Measurements from ENCODE around the gene DTX1.

Gene DTX1

GRCh38 chr12:113063396-113064350 is 7.1 kb downstream of the DTX1 start:
- Histone ChIP-seq H3K4me3 (ENCODE audit: low read depth, low read length) (no peak overlapping the region), H3K36me3 (ENCODE audit: insufficient read depth, low read length) (no peaks in the 10 kb centered on the region), H2AFZ (ENCODE audit: low read length, unreplicated experiment) (no peak overlapping the region), H3K79me2 (ENCODE audit: control insufficient read depth, insufficient read depth, low read length, unreplicated experiment) (no peaks in the 10 kb centered on the region), H3K27me3 (ENCODE audit: insufficient read depth, low read length) (peaks cover 58% of the 10 kb centered on the region), H3K4me1 (ENCODE audit: control insufficient read depth, insufficient read depth, low read length, unreplicated experiment) (no peaks in the 10 kb centered on the region), H3K27ac (ENCODE audit: low read depth, low read length) (no peak overlapping the region)

GRCh38 chr12:113064395-113065125 is 8.0 kb downstream of the DTX1 start:
- H3K36me3 ChIP-seq (ENCODE audit: insufficient read depth, low read length), result no peaks in the 10 kb centered on the region
- H3K4me1 ChIP-seq (ENCODE audit: control insufficient read depth, insufficient read depth, low read length, unreplicated experiment), result no peaks in the 10 kb centered on the region

GRCh38 chr12:113065126-113066007 is 8.8 kb downstream of the DTX1 start:
- Histone ChIP-seq H2AFZ (ENCODE audit: low read length, unreplicated experiment) (no peak overlapping the region), H3K4me1 (ENCODE audit: control insufficient read depth, insufficient read depth, low read length, unreplicated experiment) (no peaks in the 10 kb centered on the region), H3K4me3 (ENCODE audit: low read depth, low read length) (no peak overlapping the region), H3K27me3 (ENCODE audit: insufficient read depth, low read length) (peaks cover 46% of the 10 kb centered on the region), H3K36me3 (ENCODE audit: insufficient read depth, low read length) (no peaks in the 10 kb centered on the region), H3K27ac (ENCODE audit: low read depth, low read length) (no peak overlapping the region), H3K79me2 (ENCODE audit: control insufficient read depth, insufficient read depth, low read length, unreplicated experiment) (no peaks in the 10 kb centered on the region)

More at GRCh38 chr12:113064395-113065125, 8.0 kb downstream of the DTX1 start:
- no peak overlapping the region for H2AFZ ChIP-seq (ENCODE audit: low read length, unreplicated experiment)
- H3K4me3 ChIP-seq (ENCODE audit: low read depth, low read length), result no peak overlapping the region
- H3K27me3 ChIP-seq (ENCODE audit: insufficient read depth, low read length), result peaks cover 53% of the 10 kb centered on the region
- no peak overlapping the region for H3K27ac ChIP-seq (ENCODE audit: low read depth, low read length)
- H3K79me2 ChIP-seq (ENCODE audit: control insufficient read depth, insufficient read depth, low read length, unreplicated experiment), result no peaks in the 10 kb centered on the region

- no peaks in the 10 kb centered on the region for H3K79me2 ChIP-seq (ENCODE audit: control insufficient read depth, insufficient read depth, low read length, unreplicated experiment)
- H3K27ac ChIP-seq (ENCODE audit: low read depth, low read length), result no peak overlapping the region
- peaks cover 4% of the 10 kb centered on the region for H3K4me1 ChIP-seq (ENCODE audit: control insufficient read depth, insufficient read depth, low read length, unreplicated experiment)
- no peak overlapping the region for H2AFZ ChIP-seq (ENCODE audit: low read length, unreplicated experiment)
- H3K36me3 ChIP-seq (ENCODE audit: insufficient read depth, low read length), result no peaks in the 10 kb centered on the region
- peaks cover 33% of the 10 kb centered on the region for H3K27me3 ChIP-seq (ENCODE audit: insufficient read depth, low read length)
- H3K4me3 ChIP-seq (ENCODE audit: low read depth, low read length), result no peak overlapping the region
These were observed 10.4 kb downstream of the DTX1 start for GRCh38 chr12:113066813-113067400.

- Histone ChIP-seq H3K36me3 (ENCODE audit: insufficient read depth, low read length) (no peaks in the 10 kb centered on the region), H3K4me3 (ENCODE audit: low read depth, low read length) (no peak overlapping the region), H3K27ac (ENCODE audit: low read depth, low read length) (no peak overlapping the region), H3K27me3 (ENCODE audit: insufficient read depth, low read length) (peaks cover 25% of the 10 kb centered on the region), H3K4me1 (ENCODE audit: control insufficient read depth, insufficient read depth, low read length, unreplicated experiment) (peaks cover 6% of the 10 kb centered on the region), H3K79me2 (ENCODE audit: control insufficient read depth, insufficient read depth, low read length, unreplicated experiment) (no peaks in the 10 kb centered on the region), H2AFZ (ENCODE audit: low read length, unreplicated experiment) (no peak overlapping the region)
These were observed 11.7 kb downstream of the DTX1 start for GRCh38 chr12:113067987-113068935.

GRCh38 chr12:113069149-113069548 is 12.6 kb downstream of the DTX1 start:
- Histone ChIP-seq H3K4me1 (ENCODE audit: control insufficient read depth, insufficient read depth, low read length, unreplicated experiment) (peaks cover 6% of the 10 kb centered on the region), H3K79me2 (ENCODE audit: control insufficient read depth, insufficient read depth, low read length, unreplicated experiment) (no peaks in the 10 kb centered on the region), H2AFZ (ENCODE audit: low read length, unreplicated experiment) (no peak overlapping the region), H3K36me3 (ENCODE audit: insufficient read depth, low read length) (no peaks in the 10 kb centered on the region), H3K4me3 (ENCODE audit: low read depth, low read length) (no peak overlapping the region), H3K27ac (ENCODE audit: low read depth, low read length) (no peak overlapping the region), H3K27me3 (ENCODE audit: insufficient read depth, low read length) (peaks cover 21% of the 10 kb centered on the region)

- H3K79me2 ChIP-seq (ENCODE audit: control insufficient read depth, insufficient read depth, low read length, unreplicated experiment), result no peaks in the 10 kb centered on the region
- H3K4me3 ChIP-seq (ENCODE audit: low read depth, low read length), result no peak overlapping the region
- H2AFZ ChIP-seq (ENCODE audit: low read length, unreplicated experiment), result no peak overlapping the region
- no peak overlapping the region for H3K27ac ChIP-seq (ENCODE audit: low read depth, low read length)
- H3K27me3 ChIP-seq (ENCODE audit: insufficient read depth, low read length), result peaks cover 16% of the 10 kb centered on the region
- H3K36me3 ChIP-seq (ENCODE audit: insufficient read depth, low read length), result no peaks in the 10 kb centered on the region
- peaks cover 6% of the 10 kb centered on the region for H3K4me1 ChIP-seq (ENCODE audit: control insufficient read depth, insufficient read depth, low read length, unreplicated experiment)
These were observed 13.2 kb downstream of the DTX1 start for GRCh38 chr12:113069751-113070116.

- peaks cover 6% of the 10 kb centered on the region for H3K4me1 ChIP-seq (ENCODE audit: control insufficient read depth, insufficient read depth, low read length, unreplicated experiment)
- no peak overlapping the region for H3K4me3 ChIP-seq (ENCODE audit: low read depth, low read length)
- no peak overlapping the region for H2AFZ ChIP-seq (ENCODE audit: low read length, unreplicated experiment)
- H3K27ac ChIP-seq (ENCODE audit: low read depth, low read length), result no peak overlapping the region
- no peaks in the 10 kb centered on the region for H3K79me2 ChIP-seq (ENCODE audit: control insufficient read depth, insufficient read depth, low read length, unreplicated experiment)
- H3K27me3 ChIP-seq (ENCODE audit: insufficient read depth, low read length), result peaks cover 17% of the 10 kb centered on the region; the same call in 1 of the 2 replicates
- H3K36me3 ChIP-seq (ENCODE audit: insufficient read depth, low read length), result no peaks in the 10 kb centered on the region
These were observed 13.8 kb downstream of the DTX1 start for GRCh38 chr12:113070117-113070906.

All from ACC112 (cell line).